DMS153 treated with DMSO at 0.1 percent for 48 hours (cell line): ENCODE data around the gene PRSS2.

Source experiments
- DNase-seq: peaks from one replicate; lab custom pipeline; 2025; ENCODE audit not compliant: unreplicated experiment; lab: John Stamatoyannopoulos, UW

PRSS2 gene

DNA sequence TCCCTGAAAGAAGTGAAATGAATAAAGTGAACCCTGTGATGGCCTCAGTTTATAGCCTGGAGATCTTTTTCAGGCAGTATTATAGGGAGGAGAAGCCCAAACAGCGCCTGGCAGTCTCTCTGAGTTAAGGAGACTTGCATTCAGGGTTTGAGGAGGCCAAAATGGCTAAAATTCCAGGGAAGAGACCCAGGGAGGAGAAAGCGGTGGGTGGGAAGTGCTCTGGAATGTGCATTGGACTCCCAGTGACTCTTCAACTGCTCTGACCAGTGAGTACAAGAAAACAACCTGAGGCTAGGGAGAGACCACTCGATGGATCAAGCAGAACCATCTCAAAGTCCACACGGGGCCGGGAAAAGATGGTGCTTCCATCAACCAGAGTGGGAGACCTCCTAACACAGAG is 48.8 kb downstream of the PRSS2 start:
- DNase-seq: no peak

DNA sequence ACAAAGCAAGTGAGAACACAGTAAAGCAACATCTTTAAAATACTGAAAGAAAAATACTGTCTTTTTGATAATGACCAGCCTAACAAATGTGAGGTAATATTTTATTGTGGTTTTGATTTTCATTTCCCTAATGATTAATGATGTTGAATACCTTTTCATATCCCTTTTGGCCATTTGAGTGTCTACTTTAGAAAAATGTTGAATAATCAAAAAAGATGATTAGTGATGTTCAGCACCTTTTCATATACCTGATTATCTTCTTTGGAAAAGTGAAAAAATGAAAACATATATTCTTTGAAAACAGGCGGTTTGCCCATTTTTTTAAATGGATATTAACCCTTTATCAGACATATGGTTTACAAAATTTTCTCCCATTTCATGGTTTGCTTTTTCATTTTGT is 51.9 kb downstream of the PRSS2 start:
- DNase-seq: no peak
